IMR-90 (cell line): ENCODE data around the gene KIF3B. TPM values are rescaled to one million over a fixed set of nuclear protein-coding genes. Genes with fewer than 3 reads are reported as not detected.

Experiments used
- ATAC-seq: fragments of 200-7000 bp; cut with Tn5 transposase; 2 replicates; pipeline ENCODE4 v1.9.1; 2020; ENCODE audit warnings: low read depth, mild to moderate bottlenecking, moderate library complexity
- BruUV-seq: library from RNA; stranded (reverse); fragments of 400-500 nt; replicated peaks from 2 replicates; lab custom pipeline; 2021; lab: Mats Ljungman, UMichigan
- CTCF ChIA-PET: fragments of 300-600 bp; formaldehyde crosslinking; extraction: SDS; loops from one replicate; lab custom pipeline; 2021; ENCODE audit warnings: antibody characterized with exemption; lab: Yijun Ruan, JAX
- POLR2A ChIA-PET: fragments of 300-600 bp; sonication (Branson Sonifier 250); formaldehyde crosslinking; loops from one replicate; lab custom pipeline; 2022; ENCODE audit warnings: antibody characterized with exemption; ENCODE audit not compliant: unreplicated experiment; lab: Charles Lee
- DNase-seq: peaks from one replicate; pipeline ENCODE4 v3.0.0; 2013
- H2AFZ ChIP-seq: replicated peaks from 2 replicates; pipeline ENCODE3; 2013; ENCODE audit warnings: low read length, mild to moderate bottlenecking; ENCODE audit not compliant: poor library complexity
- H2AK5ac ChIP-seq: 2 replicates; pipeline ENCODE4 v1.6.1; 2013; ENCODE audit warnings: low read depth, low read length, inconsistent platforms
- H2AK9ac ChIP-seq: replicated peaks from 2 replicates; pipeline ENCODE3; 2013; ENCODE audit warnings: mild to moderate bottlenecking, low read depth, low read length, moderate library complexity; ENCODE audit not compliant: poor library complexity
- H2BK120ac ChIP-seq: 2 replicates; pipeline ENCODE4 v1.6.1; 2013; ENCODE audit warnings: low read depth, low read length, inconsistent platforms
- H2BK15ac ChIP-seq: 3 replicates; pipeline ENCODE4 v1.6.1; 2013; ENCODE audit warnings: low read depth, low read length, inconsistent platforms
- H2BK20ac ChIP-seq: 2 replicates; pipeline ENCODE4 v1.6.1; 2013; ENCODE audit warnings: low read depth, mild to moderate bottlenecking, inconsistent platforms, low read length, moderate library complexity
- H2BK5ac ChIP-seq: 2 replicates; pipeline ENCODE4 v1.6.1; 2013; ENCODE audit warnings: mild to moderate bottlenecking, low read depth, low read length, inconsistent platforms; ENCODE audit not compliant: poor library complexity, severe bottlenecking
- H3K14ac ChIP-seq: replicated peaks from 2 replicates; pipeline ENCODE4 v1.6.1; 2013; ENCODE audit warnings: low read depth, low read length, inconsistent platforms
- H3K18ac ChIP-seq: 2 replicates; pipeline ENCODE4 v1.6.1; 2013; ENCODE audit warnings: low read depth, low read length, control low read depth
- H3K23ac ChIP-seq: 2 replicates; pipeline ENCODE4 v1.6.1; 2013; ENCODE audit warnings: low read depth, low read length, inconsistent platforms
- H3K27ac ChIP-seq: 2 replicates; pipeline ENCODE4 v1.5.1; 2013; ENCODE audit warnings: mild to moderate bottlenecking, control low read depth, low read length; ENCODE audit not compliant: insufficient read depth
- H3K27me3 ChIP-seq: 2 replicates; pipeline ENCODE4 v1.6.1; 2013; ENCODE audit warnings: low read length; ENCODE audit not compliant: control insufficient read depth, insufficient read depth
- H3K36me3 ChIP-seq: 2 replicates; pipeline ENCODE4 v1.6.1; 2013; ENCODE audit warnings: low read length, mixed read lengths; ENCODE audit not compliant: control insufficient read depth, insufficient read depth
- H3K4ac ChIP-seq: 2 replicates; pipeline ENCODE4 v1.6.1; 2013; ENCODE audit warnings: low read depth, low read length, inconsistent platforms
- H3K4me1 ChIP-seq: 2 replicates; pipeline ENCODE4 v1.6.1; 2013; ENCODE audit warnings: low read length, mixed read lengths; ENCODE audit not compliant: control insufficient read depth, insufficient read depth
- H3K4me2 ChIP-seq: 2 replicates; pipeline ENCODE4 v1.6.1; 2013; ENCODE audit warnings: low read depth, mild to moderate bottlenecking, control low read depth, low read length, moderate library complexity
- H3K4me3 ChIP-seq: 2 replicates; pipeline ENCODE4 v1.5.1; 2013; ENCODE audit warnings: low read depth, mild to moderate bottlenecking, control low read depth, low read length, moderate library complexity; ENCODE audit not compliant: insufficient read depth
- H3K56ac ChIP-seq: 2 replicates; pipeline ENCODE4 v1.6.1; 2013; ENCODE audit warnings: low read length, inconsistent platforms; ENCODE audit not compliant: insufficient read depth; ENCODE audit errors: extremely low read depth
- H3K79me1 ChIP-seq, 2 experiments: 2 replicates each; pipeline ENCODE4 v1.6.1; 2013; ENCODE audit warnings: low read length in 2 of 2, inconsistent platforms in 1 of 2, low read depth in 1 of 2
- H3K9ac ChIP-seq: 2 replicates; pipeline ENCODE4 v1.6.1; 2013; ENCODE audit warnings: low read depth, low read length, control low read depth
- H3K9me1 ChIP-seq: 2 replicates; pipeline ENCODE4 v1.6.1; 2013; ENCODE audit warnings: low read length, inconsistent platforms; ENCODE audit not compliant: insufficient read depth
- H3K9me3 ChIP-seq: 2 replicates; pipeline ENCODE4 v1.6.1; 2013; ENCODE audit warnings: low read length; ENCODE audit not compliant: control insufficient read depth, insufficient read depth
- H4K20me1 ChIP-seq: 2 replicates; pipeline ENCODE4 v1.6.1; 2013; ENCODE audit warnings: low read length, inconsistent platforms; ENCODE audit not compliant: insufficient read depth
- H4K5ac ChIP-seq: 2 replicates; pipeline ENCODE4 v1.6.1; 2013; ENCODE audit warnings: mild to moderate bottlenecking, low read depth, low read length, control low read depth
- H4K8ac ChIP-seq, 2 experiments: 2 replicates each; pipeline ENCODE4 v1.6.1; 2013; ENCODE audit warnings: low read depth in 2 of 2, low read length in 2 of 2, control low read depth in 1 of 2, inconsistent platforms in 1 of 2
- H4K91ac ChIP-seq: 2 replicates; pipeline ENCODE4 v1.6.1; 2013; ENCODE audit warnings: low read depth, low read length, inconsistent platforms; ENCODE audit not compliant: insufficient read depth
- BHLHE40 ChIP-seq: fragments of 150-350 bp; IDR thresholded peaks from 2 replicates; pipeline ENCODE4 v1.6.1; 2016; ENCODE audit warnings: mild to moderate bottlenecking, low read depth, low read length
- NFE2L2 ChIP-seq: fragments of 150-350 bp; IDR thresholded peaks from 2 replicates; pipeline ENCODE4 v1.6.1; 2016; ENCODE audit warnings: low read depth, mild to moderate bottlenecking, low read length
- POLR2A ChIP-seq: IDR thresholded peaks from 2 replicates; pipeline ENCODE4 v1.6.1; 2012; ENCODE audit warnings: mild to moderate bottlenecking, low read depth, low read length
- WGBS, 2 experiments: methylation state at CpG; one replicate each; pipeline versions ENCODE4 v1.1.5 to v1.1.7; 2013; ENCODE audit warnings: missing lambda C conversion rate in 2 of 2; ENCODE audit not compliant: insufficient read length in 1 of 2; ENCODE audit errors: extremely low coverage in 2 of 2; 5-methylcytosine and 5-hydroxymethylcytosine counted together
- dilution Hi-C: fragments of 300-500 bp; cut with HindIII; formaldehyde crosslinking; loops from one replicate; pipeline ENCODE4 v1.14.3; 2018; ENCODE audit warnings: low sequenced_read_pairs; ENCODE audit not compliant: unreplicated experiment
- in situ Hi-C: fragments of 300-500 bp; cut with MboI; formaldehyde crosslinking; loops from 3 replicates; pipeline ENCODE4 v1.14.3; 2019; ENCODE audit warnings: low sequenced_read_pairs, inconsistent platforms, mixed read lengths
- intact Hi-C: fragments of 100-400 bp; cut with micrococcal nuclease; formaldehyde crosslinking; loops from 2 replicates; pipeline ENCODE4 v1.10.0; 2022
- polyA plus RNA-seq, 3 experiments: library from polyadenylated mRNA; depleted of rRNA; stranded (reverse); fragments of >200 nt; gene quantifications; 2 replicates each; pipeline ENCODE4 v1.2.3, GENCODE V29; 2012; ENCODE audit warnings: low replicate concordance in 1 of 3
- total RNA-seq: library from RNA; depleted of rRNA; stranded (reverse); fragments of >200 nt; gene quantifications from 2 replicates; pipeline ENCODE4 v1.2.3, GENCODE V29; 2012
- TF ChIP-seq, protein P1 (sequence below): fragments of 150-350 bp; IDR thresholded peaks from 2 replicates; pipeline ENCODE4 v1.6.1; 2016; ENCODE audit warnings: low read depth, mild to moderate bottlenecking, low read length, moderate library complexity, borderline replicate concordance

Gene KIF3B
- total and polyA plus RNA-seq, 2 of the 4 experiments (the other 2 are of a cell fraction), result 17.1 to 28.1 TPM

DNA sequence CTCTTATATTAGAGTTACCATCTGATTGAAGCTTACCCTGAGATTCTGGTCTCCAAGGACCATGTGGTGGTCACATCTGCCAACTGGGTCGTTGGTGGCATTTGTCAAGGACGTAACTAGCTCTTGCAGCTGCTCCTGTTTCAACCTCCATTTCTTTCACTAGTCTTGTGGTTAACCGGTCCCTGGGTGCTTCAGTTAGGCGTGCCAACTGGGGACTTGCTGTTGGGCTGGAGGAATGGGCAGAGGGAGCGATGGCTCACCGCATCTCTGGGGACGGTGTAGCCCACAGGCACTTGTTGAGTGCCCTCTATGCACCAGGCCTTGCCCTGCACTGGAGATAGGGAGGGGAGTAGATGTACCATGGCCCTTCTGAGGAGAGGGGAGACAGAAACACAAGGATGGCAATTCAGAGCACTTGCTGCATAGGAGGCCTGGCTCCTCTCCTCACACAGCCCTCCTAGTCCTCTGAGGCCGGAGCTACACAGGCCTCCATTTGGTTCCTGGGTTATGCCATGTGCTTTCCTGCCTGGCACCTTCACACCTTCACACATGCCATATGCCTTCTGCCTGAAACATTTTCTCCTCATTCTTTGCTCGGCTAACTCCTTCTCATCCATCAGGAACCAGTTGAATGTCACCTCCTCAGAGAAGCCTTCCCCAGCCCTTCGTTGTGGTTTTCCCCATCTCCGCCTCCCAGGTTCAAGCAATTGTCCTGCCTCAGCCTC, 60.6 kb downstream of the KIF3B start:
- no CpG with 5 or more reads among the region's 11 CpGs for WGBS, 2 experiments
- H3K4ac ChIP-seq, result 0 out of 2 replicates have a peak overlapping the region, but pooled peaks have one; percentile 3
- ATAC-seq (no peak), DNase-seq (no peak)
- ChIA-PET POLR2A (no interaction called here), CTCF (no interaction called here)
- H2AK9ac ChIP-seq, result no peak overlapping the region
- no peak overlapping the region for H3K23ac ChIP-seq
- no peak overlapping the region for H2BK5ac ChIP-seq
- in situ Hi-C loops, result no loop called here
- dilution Hi-C loops, result no loop called here
- H3K9me1 ChIP-seq, result peaks cover 10% of the 10 kb centered on the region
- no peak overlapping the region for H4K8ac ChIP-seq
- no peak overlapping the region for H4K91ac ChIP-seq
- H2AFZ ChIP-seq, result no peak overlapping the region
- H2BK20ac ChIP-seq, result no peak overlapping the region
- peaks cover 4% of the 10 kb centered on the region for H3K4me1 ChIP-seq
- H3K9ac ChIP-seq, result no peak overlapping the region
- no peak overlapping the region for H2BK120ac ChIP-seq
- no peak overlapping the region for H4K5ac ChIP-seq
- H4K20me1 ChIP-seq, result 0 out of 2 replicates have a peak, but pooled peaks cover 3% of the 10 kb centered on the region
- H3K4me2 ChIP-seq, result no peak overlapping the region
- H3K27me3 ChIP-seq, result no peaks in the 10 kb centered on the region
- no peaks in the 10 kb centered on the region for H3K9me3 ChIP-seq
- no peaks in the 10 kb centered on the region for H3K36me3 ChIP-seq
- BruUV-seq, result no TSS peak
- H3K14ac ChIP-seq, result no peak overlapping the region
- no peak overlapping the region for H3K18ac ChIP-seq
- TF ChIP-seq BHLHE40 (no peak), NFE2L2 (no peak), POLR2A (no peak)
- TF ChIP-seq, protein P1, sequence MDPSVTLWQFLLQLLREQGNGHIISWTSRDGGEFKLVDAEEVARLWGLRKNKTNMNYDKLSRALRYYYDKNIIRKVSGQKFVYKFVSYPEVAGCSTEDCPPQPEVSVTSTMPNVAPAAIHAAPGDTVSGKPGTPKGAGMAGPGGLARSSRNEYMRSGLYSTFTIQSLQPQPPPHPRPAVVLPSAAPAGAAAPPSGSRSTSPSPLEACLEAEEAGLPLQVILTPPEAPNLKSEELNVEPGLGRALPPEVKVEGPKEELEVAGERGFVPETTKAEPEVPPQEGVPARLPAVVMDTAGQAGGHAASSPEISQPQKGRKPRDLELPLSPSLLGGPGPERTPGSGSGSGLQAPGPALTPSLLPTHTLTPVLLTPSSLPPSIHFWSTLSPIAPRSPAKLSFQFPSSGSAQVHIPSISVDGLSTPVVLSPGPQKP, result no peak
- no peak overlapping the region; the same call in 1 of the 2 replicates for H2AK5ac ChIP-seq
- H2BK15ac ChIP-seq, result no peak overlapping the region
- no peak overlapping the region for H3K27ac ChIP-seq
- no peak overlapping the region for H3K4me3 ChIP-seq
- H3K79me1 ChIP-seq, result peaks cover 0 to 8% of the 10 kb centered on the region in 2 experiments; a peak in 2 of 4 replicates
- intact Hi-C loops, result loop anchor here (1.0 to 5.0 kb wide), 3 partner anchors 99 to 314 kb away; no protein-coding TSS in a partner anchor
- H3K56ac ChIP-seq, result no peak overlapping the region
